ENCODE data around the gene VN1R4. TPM values are rescaled to one million over a fixed set of nuclear protein-coding genes. Genes with fewer than 3 reads are reported as not detected.
"Not testable (repeated sequence)": the region's sequence is repeated elsewhere in the genome, so short reads cannot be mapped to it uniquely, and the experiment has no call there.

VN1R4 gene
- total RNA-seq, 2 experiments from 2014 or later = not detected

GRCh38 chr19:53254411-53255341 lies 12.8 kb downstream of the VN1R4 start, which contains the start of gene ZNF677:
Gene ZNF677, minus strand, starts transcription at chr19:53254873. Its CDS starts 3,323 bp downstream, at chr19:53251550.
- Mint-ChIP-seq H3K27ac (peak within 1 kb of the TSS; percentile 61), H3K9me3 (ENCODE audit: low read depth) (peaks cover 30% of the 10 kb centered on the region), H3K4me1 (peaks cover 11% of the 10 kb centered on the region), H3K27me3 (no peaks in the 10 kb centered on the region), H3K36me3 (peaks cover 37% of the 10 kb centered on the region), H3K4me3 (peak within 1 kb of the TSS; percentile 81)
- CTCF ChIA-PET = no interaction called here
- DNase-seq (peak; percentile 91), ATAC-seq (peak; percentile 100)

- Mint-ChIP-seq H3K9me3 (ENCODE audit: low read depth) (peaks cover 46% of the 10 kb centered on the region), H3K27me3 (no peaks in the 10 kb centered on the region), H3K36me3 (peaks cover 42% of the 10 kb centered on the region), H3K4me1 (no peaks in the 10 kb centered on the region), H3K27ac (no peak overlapping the region), H3K4me3 (no peak overlapping the region)
- DNase-seq (no peak), ATAC-seq (no peak)
- CTCF ChIA-PET = no interaction called here
These were observed 21.0 kb downstream of the VN1R4 start for GRCh38 chr19:53246498-53246897.

- CTCF ChIA-PET = no interaction called here
- ATAC-seq (no peak), DNase-seq (no peak)
- H3K4me1 Mint-ChIP-seq = no peaks in the 10 kb centered on the region
- H3K4me3 Mint-ChIP-seq = no peak overlapping the region
- peaks cover 36% of the 10 kb centered on the region for H3K36me3 Mint-ChIP-seq
- H3K27ac Mint-ChIP-seq = no peak overlapping the region
- H3K27me3 Mint-ChIP-seq = no peaks in the 10 kb centered on the region
- H3K9me3 Mint-ChIP-seq (ENCODE audit: low read depth) = peaks cover 52% of the 10 kb centered on the region
These were observed 30.3 kb downstream of the VN1R4 start for GRCh38 chr19:53237114-53237777.

- H3K27me3 Mint-ChIP-seq = no peaks in the 10 kb centered on the region
- no peak overlapping the region for H3K4me3 Mint-ChIP-seq
- H3K4me1 Mint-ChIP-seq = no peaks in the 10 kb centered on the region
- H3K36me3 Mint-ChIP-seq = peaks cover 11% of the 10 kb centered on the region
- ATAC-seq = no peak
- H3K27ac Mint-ChIP-seq = no peak overlapping the region
- DNase-seq = no peak
- peaks cover 42% of the 10 kb centered on the region for H3K9me3 Mint-ChIP-seq (ENCODE audit: low read depth)
- CTCF ChIA-PET = no interaction called here
These were observed 42.9 kb downstream of the VN1R4 start for GRCh38 chr19:53224606-53225005.

- H3K4me3 Mint-ChIP-seq, H3K27ac Mint-ChIP-seq, H3K36me3 Mint-ChIP-seq, H3K27me3 Mint-ChIP-seq, H3K4me1 Mint-ChIP-seq, ATAC-seq, CTCF ChIA-PET, DNase-seq: not testable (repeated sequence)
- H3K9me3 Mint-ChIP-seq (ENCODE audit: low read depth) = peaks cover 47% of the 10 kb centered on the region
These were observed 44.8 kb downstream of the VN1R4 start for GRCh38 chr19:53222716-53223115.

Other genes starting within 250 kb of the VN1R4 start
- gene ERVV-2, start 223.0 kb downstream of the VN1R4 start, total RNA-seq = not detected
- 10 to 100 TPM; 27.4 to 35.7 TPM for gene ZNF160, start 164.3 kb downstream of the VN1R4 start, total RNA-seq
- gene ZNF415, start 134.8 kb downstream of the VN1R4 start, total RNA-seq = under 1 TPM; 0.35 to 0.61 TPM
- 10 to 100 TPM in 1 of 2 experiments, 1 to 10 TPM in 1; 6.1 to 11.0 TPM for gene ZNF347, start 108.7 kb downstream of the VN1R4 start, total RNA-seq
- gene ZNF665, start 74.4 kb downstream of the VN1R4 start, total RNA-seq = 1 to 10 TPM; 2.9 to 6.0 TPM
- 1 to 10 TPM; 4.5 to 6.1 TPM for gene ZNF677, start 12.8 kb downstream of the VN1R4 start, total RNA-seq
- gene VN1R2, start 9.4 kb downstream of the VN1R4 start, total RNA-seq = not detected
- gene ZNF845, start 66.0 kb upstream of the VN1R4 start, total RNA-seq = 1 to 10 TPM; 8.0 to 9.9 TPM
- 10 to 100 TPM; 13.6 to 17.9 TPM for gene ZNF525, start 98.0 kb upstream of the VN1R4 start, total RNA-seq
- gene ZNF765, start 127.4 kb upstream of the VN1R4 start, total RNA-seq = 10 to 100 TPM; 12.4 to 14.2 TPM
- gene ZNF761, start 164.3 kb upstream of the VN1R4 start, total RNA-seq = 10 to 100 TPM; 11.2 to 12.6 TPM
- 1 to 10 TPM; 5.5 TPM for gene ZNF813, start 200.0 kb upstream of the VN1R4 start, total RNA-seq